A549 (cell line): ENCODE data around the gene CFHR1. TPM values are rescaled to one million over a fixed set of nuclear protein-coding genes. Genes with fewer than 3 reads are reported as not detected.

ENCODE experiments used
- ATAC-seq, 2 experiments: fragments of 200-7000 bp in 1 of 2; fragments of >200 bp in 1 of 2; cut with Nextera tagmentation in 1 of 2; cut with Tn5 transposase in 1 of 2; 3 replicates each; pipeline versions ENCODE4 v1.8.0 to v1.9.1; 2018 to 2020; ENCODE audit warnings: mild to moderate bottlenecking in 1 of 2, moderate library complexity in 1 of 2
- CTCF ChIA-PET: fragments of 300-600 bp; sonication (Branson Sonifier 250); formaldehyde crosslinking; extraction: SDS; loops from one replicate; lab custom pipeline; 2021; ENCODE audit warnings: antibody characterized with exemption, inconsistent platforms; lab: Yijun Ruan, JAX
- POLR2A ChIA-PET: fragments of 350-600 bp; formaldehyde crosslinking; extraction: SDS; loops from one replicate; lab custom pipeline; 2021; ENCODE audit warnings: antibody characterized with exemption, inconsistent platforms; lab: Yijun Ruan, JAX
- DNase-seq, 2 experiments: peaks; one replicate each; pipeline versions ENCODE4 v3.0.0 to v3.0.0-alpha.2; 2011 to 2016; ENCODE audit warnings: low read depth in 1 of 2, low spot score in 1 of 2
- FAIRE-seq: peaks from 2 replicates; lab custom pipeline; 2011; peaks lifted over from hg19 to GRCh38; lab: Jason Lieb, UNC
- H3K27ac ChIP-seq, 2 experiments: fragments of >200 bp; sonication (Bioruptor Twin); formaldehyde crosslinking; 3 replicates each; pipeline ENCODE4 v1.5.1; 2016 to 2017
- H3K4me1 ChIP-seq: fragments of >200 bp; sonication (Bioruptor Twin); formaldehyde crosslinking; 3 replicates; pipeline ENCODE4 v1.6.1; 2016
- H3K4me2 ChIP-seq: fragments of >200 bp; sonication (Bioruptor Twin); formaldehyde crosslinking; 3 replicates; pipeline ENCODE4 v1.6.1; 2016
- H3K4me3 ChIP-seq: fragments of >200 bp; sonication (Bioruptor Twin); formaldehyde crosslinking; 3 replicates; pipeline ENCODE4 v1.5.1; 2016
- H3K9me3 ChIP-seq: fragments of >200 bp; sonication (Bioruptor Twin); formaldehyde crosslinking; 3 replicates; pipeline ENCODE4 v1.6.1; 2016
- CBX2 ChIP-seq: fragments of 200-600 bp; sonication (generic); IDR thresholded peaks from 2 replicates; pipeline ENCODE4 v1.6.1; 2016; ENCODE audit warnings: low read depth, mild to moderate bottlenecking, borderline replicate concordance
- CBX8 ChIP-seq: fragments of 200-600 bp; sonication (generic); IDR thresholded peaks from 2 replicates; pipeline ENCODE4 v1.6.1; 2016
- CEBPB ChIP-seq, 2 experiments: fragments of >200 bp in 1 of 2; sonication (Bioruptor Twin) in 1 of 2; formaldehyde crosslinking in 1 of 2; IDR thresholded peaks; 2 replicates each; pipeline ENCODE4 v1.6.1; 2012 to 2016
- CHD2 ChIP-seq: fragments of 150-350 bp; IDR thresholded peaks from 2 replicates; pipeline ENCODE4 v1.6.1; 2014; ENCODE audit warnings: low read length; ENCODE audit not compliant: partially characterized antibody
- E2F6 ChIP-seq: IDR thresholded peaks from 2 replicates; pipeline ENCODE4 v1.6.1; 2012; ENCODE audit warnings: low read depth, borderline replicate concordance
- EHF ChIP-seq: fragments of 250-450 bp; sonication (Bioruptor Pico); IDR thresholded peaks from 2 replicates; pipeline ENCODE4 v1.5.0; 2020; ENCODE audit warnings: mild to moderate bottlenecking
- EP300 ChIP-seq, 2 experiments: fragments of >200 bp; sonication (Bioruptor Twin); formaldehyde crosslinking; IDR thresholded peaks; 2 replicates in 1 of 2; 3 replicates in 1 of 2; pipeline ENCODE4 v1.6.1; 2016 to 2017
- ESRRA ChIP-seq: fragments of 150-350 bp; IDR thresholded peaks from 2 replicates; pipeline ENCODE4 v1.6.1; 2014; ENCODE audit warnings: mild to moderate bottlenecking, low read length, borderline replicate concordance
- FOSB ChIP-seq: fragments of 250-450 bp; sonication (Bioruptor Pico); IDR thresholded peaks from 2 replicates; pipeline ENCODE4 v1.5.0; 2020; ENCODE audit warnings: mild to moderate bottlenecking, moderate library complexity
- GATA3 ChIP-seq: IDR thresholded peaks from 2 replicates; pipeline ENCODE4 v1.6.1; 2012; ENCODE audit warnings: borderline replicate concordance
- HDAC2 ChIP-seq: fragments of 200-600 bp; sonication (generic); IDR thresholded peaks from 2 replicates; pipeline ENCODE4 v1.6.1; 2016
- HOXA7 ChIP-seq: fragments of 250-450 bp; sonication (Bioruptor Pico); IDR thresholded peaks from 2 replicates; pipeline ENCODE4 v1.5.0; 2020; ENCODE audit warnings: mild to moderate bottlenecking, moderate library complexity
- HOXB13 ChIP-seq: fragments of 250-450 bp; sonication (Bioruptor Pico); IDR thresholded peaks from 2 replicates; pipeline ENCODE4 v1.5.0; 2020; ENCODE audit warnings: low read depth, mild to moderate bottlenecking, moderate library complexity
- JUNB ChIP-seq: fragments of >200 bp; sonication (Bioruptor Twin); formaldehyde crosslinking; IDR thresholded peaks from 2 replicates; pipeline ENCODE4 v1.6.1; 2016
- KDM1A ChIP-seq: fragments of 200-600 bp; sonication (generic); IDR thresholded peaks from 2 replicates; pipeline ENCODE4 v1.6.1; 2016; ENCODE audit warnings: low read depth, mild to moderate bottlenecking
- KDM5A ChIP-seq: fragments of 200-600 bp; sonication (generic); IDR thresholded peaks from 2 replicates; pipeline ENCODE4 v1.6.1; 2016; ENCODE audit warnings: antibody characterized with exemption, mild to moderate bottlenecking
- MAFK ChIP-seq: fragments of 450-650 bp; IDR thresholded peaks from 2 replicates; pipeline ENCODE4 v1.6.1; 2014; ENCODE audit not compliant: partially characterized antibody
- MAX ChIP-seq: IDR thresholded peaks from 2 replicates; pipeline ENCODE4 v1.6.1; 2012
- MAZ ChIP-seq: fragments of 150-350 bp; IDR thresholded peaks from 2 replicates; pipeline ENCODE4 v1.6.1; 2014; ENCODE audit warnings: antibody characterized with exemption, low read depth, low read length, borderline replicate concordance
- MYC ChIP-seq: IDR thresholded peaks from 2 replicates; pipeline ENCODE4 v1.6.1; 2012; ENCODE audit warnings: mild to moderate bottlenecking, inconsistent platforms, low read length, improper control_type of control experiment, borderline replicate concordance
- NR3C1 ChIP-seq: fragments of >200 bp; sonication (Bioruptor Twin); formaldehyde crosslinking; IDR thresholded peaks from 3 replicates; pipeline ENCODE4 v1.6.1; 2017
- PBX3 ChIP-seq: IDR thresholded peaks from 2 replicates; pipeline ENCODE4 v1.6.1; 2012
- PHF8 ChIP-seq: fragments of 200-600 bp; sonication (generic); IDR thresholded peaks from 2 replicates; pipeline ENCODE4 v1.6.1; 2016; ENCODE audit warnings: low read depth, mild to moderate bottlenecking, antibody characterized with exemption, moderate library complexity, borderline replicate concordance
- POLR2A ChIP-seq: IDR thresholded peaks from 2 replicates; pipeline ENCODE4 v1.6.1; 2012; ENCODE audit warnings: mild to moderate bottlenecking, low read length
- RARB ChIP-seq: fragments of 250-450 bp; sonication (Bioruptor Pico); IDR thresholded peaks from 2 replicates; pipeline ENCODE4 v1.8.0; 2021; ENCODE audit warnings: mild to moderate bottlenecking, moderate library complexity
- RNF2 ChIP-seq: fragments of 200-600 bp; sonication (generic); IDR thresholded peaks from 2 replicates; pipeline ENCODE4 v1.6.1; 2016; ENCODE audit warnings: low read depth, mild to moderate bottlenecking, antibody characterized with exemption, moderate library complexity, borderline replicate concordance
- TP53 ChIP-seq: fragments of 250-450 bp; sonication (Bioruptor Pico); IDR thresholded peaks from 2 replicates; pipeline ENCODE4 v1.5.0; 2021; ENCODE audit warnings: mild to moderate bottlenecking, moderate library complexity
- ZC3H11A ChIP-seq: fragments of 450-650 bp; IDR thresholded peaks from 2 replicates; pipeline ENCODE4 v1.6.1; 2014; ENCODE audit warnings: antibody characterized with exemption, mild to moderate bottlenecking
- ZFP36 ChIP-seq: fragments of 450-650 bp; IDR thresholded peaks from 2 replicates; pipeline ENCODE4 v1.6.1; 2014; ENCODE audit warnings: borderline replicate concordance; ENCODE audit not compliant: partially characterized antibody
- ZNF302 ChIP-seq: fragments of 250-450 bp; sonication (Bioruptor Pico); IDR thresholded peaks from 2 replicates; pipeline ENCODE4 v1.9.0; 2021; ENCODE audit warnings: inconsistent platforms, mild to moderate bottlenecking, moderate library complexity
- ZSCAN20 ChIP-seq: fragments of 250-450 bp; sonication (Bioruptor Pico); IDR thresholded peaks from 2 replicates; pipeline ENCODE4 v1.8.0; 2022; ENCODE audit warnings: mild to moderate bottlenecking, moderate library complexity
- WGBS: methylation state at CpG from one replicate; pipeline ENCODE4 v1.1.6; 2017; ENCODE audit errors: missing lambda C conversion rate; 5-methylcytosine and 5-hydroxymethylcytosine counted together
- polyA plus RNA-seq, 4 experiments: library from polyadenylated mRNA; depleted of rRNA in 3 of 4; stranded (reverse); fragments of >200 nt; fragmentation: RNase III in 1 of 4; extraction: RNeasy Plus Mini Kit Qiagen cat#74134 plus additional on column Dnase treatment in 1 of 4; gene quantifications; 2 replicates in 3 of 4; 3 replicates in 1 of 4; pipeline ENCODE4 v1.2.3, GENCODE V29; 2011 to 2017
- TF ChIP-seq, protein P1 (sequence below): fragments of >200 bp; sonication (Bioruptor Twin); formaldehyde crosslinking; IDR thresholded peaks from 3 replicates; pipeline ENCODE4 v1.6.1; 2016

The CFHR1 gene
- polyA plus RNA-seq, 2 of the 4 experiments (the other 2 are of a cell fraction) = 0.63 to 2.1 TPM

- 91% methylated on average over 5 of the region's 6 CpGs for WGBS
- H3K27ac ChIP-seq = no peak overlapping the region
- H3K4me3 ChIP-seq = no peak overlapping the region
- ATAC-seq = no peak
- FAIRE-seq = no peak
- no peak for DNase-seq
- H3K9me3 ChIP-seq = no peaks in the 10 kb centered on the region
- POLR2A ChIA-PET = no interaction called here
- no peak overlapping the region for H3K4me2 ChIP-seq
- TF ChIP-seq ZFP36 (no peak), KDM1A (no peak), PBX3 (no peak), JUNB (no peak), MAZ (no peak), CBX8 (no peak), HOXA7 (CRISPR knock-in tag) (no peak), MAFK (no peak), POLR2A (no peak), KDM5A (no peak)
- TF ChIP-seq, all 56 proteins: peak for 0
- CTCF ChIA-PET = no interaction called here
- no peaks in the 10 kb centered on the region for H3K4me1 ChIP-seq
Measured at GRCh38 chr1:196856053-196856452, 36.5 kb downstream of the CFHR1 start.

GRCh38 chr1:196857188-196857587 is 37.7 kb downstream of the CFHR1 start:
- WGBS = 48% methylated on average over 2 of the region's 2 CpGs
- ChIA-PET CTCF (interaction anchor here (0.6 kb wide), 1 partner anchor 489 kb away, joined by 5 read pairs; no protein-coding TSS in a partner anchor), POLR2A (no interaction called here)
- H3K27ac ChIP-seq = no peak overlapping the region
- ATAC-seq (no peak), FAIRE-seq (no peak), DNase-seq (no peak)
- no peaks in the 10 kb centered on the region for H3K4me1 ChIP-seq
- TF ChIP-seq HOXB13 (CRISPR knock-in tag) (no peak), HDAC2 (no peak), EP300 (IDR thresholded peaks at IDR 0.05) (no peak), KDM1A (no peak), CBX2 (no peak), RARB (CRISPR knock-in tag) (no peak), CHD2 (no peak), CEBPB (IDR thresholded peaks at IDR 0.05) (no peak), E2F6 (no peak), GATA3 (no peak), ZFP36 (no peak), PHF8 (no peak), NR3C1 (no peak), ZNF302 (CRISPR knock-in tag) (no peak), RNF2 (no peak)
- no peak overlapping the region for H3K4me3 ChIP-seq
- no peaks in the 10 kb centered on the region for H3K9me3 ChIP-seq
- no peak overlapping the region for H3K4me2 ChIP-seq

- Histone ChIP-seq H3K4me3 (no peak overlapping the region), H3K4me2 (no peak overlapping the region), H3K27ac (no peak overlapping the region), H3K9me3 (no peaks in the 10 kb centered on the region), H3K4me1 (no peaks in the 10 kb centered on the region)
- TF ChIP-seq MYC = no peak
- no peak for TF ChIP-seq NR3C1
- no peak for TF ChIP-seq FOSB (CRISPR knock-in tag)
- no peak for TF ChIP-seq PHF8
- TF ChIP-seq MAX = no peak
- no peak for TF ChIP-seq EHF
- TF ChIP-seq, protein P1, sequence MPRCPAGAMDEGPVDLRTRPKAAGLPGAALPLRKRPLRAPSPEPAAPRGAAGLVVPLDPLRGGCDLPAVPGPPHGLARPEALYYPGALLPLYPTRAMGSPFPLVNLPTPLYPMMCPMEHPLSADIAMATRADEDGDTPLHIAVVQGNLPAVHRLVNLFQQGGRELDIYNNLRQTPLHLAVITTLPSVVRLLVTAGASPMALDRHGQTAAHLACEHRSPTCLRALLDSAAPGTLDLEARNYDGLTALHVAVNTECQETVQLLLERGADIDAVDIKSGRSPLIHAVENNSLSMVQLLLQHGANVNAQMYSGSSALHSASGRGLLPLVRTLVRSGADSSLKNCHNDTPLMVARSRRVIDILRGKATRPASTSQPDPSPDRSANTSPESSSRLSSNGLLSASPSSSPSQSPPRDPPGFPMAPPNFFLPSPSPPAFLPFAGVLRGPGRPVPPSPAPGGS = no peak
- TF ChIP-seq EP300 (IDR thresholded peaks at IDR 0.05) = no peak
- TF ChIP-seq ESRRA = no peak
- TF ChIP-seq ZC3H11A = no peak
- no peak for TF ChIP-seq ZSCAN20
- no peak for TF ChIP-seq TP53 (CRISPR knock-in tag)
- no peak for FAIRE-seq
- ATAC-seq = no peak
- ChIA-PET POLR2A (no interaction called here), CTCF (no interaction called here)
- WGBS = 41% methylated on average over 3 of the region's 3 CpGs
- no peak for DNase-seq
Measured at GRCh38 chr1:196858811-196859210, 39.3 kb downstream of the CFHR1 start.
